ENCODE results near the gene NELL2.

Gene NELL2

GRCh38 chr12:44788731-44789130, 87.4 kb downstream of the NELL2 start:
- H3K4ac ChIP-seq (ENCODE audit: low read length): no peak overlapping the region
- no peak overlapping the region for H3K4me3 ChIP-seq (ENCODE audit: low read length in 2 of 2)
- no peaks in the 10 kb centered on the region for H3K27me3 ChIP-seq (ENCODE audit: control insufficient read depth in 3 of 3, insufficient read depth in 3 of 3, low read depth in 1 of 3, low read length in 3 of 3)
- no peak overlapping the region for H3K23ac ChIP-seq (ENCODE audit: low read depth, low read length, poor library complexity)
- no peak overlapping the region for H2AFZ ChIP-seq (ENCODE audit: low read length)
- H4K8ac ChIP-seq (ENCODE audit: low read depth, low read length): no peak overlapping the region
- no CpG with 5 or more reads among the region's 4 CpGs for WGBS, 2 donors (ENCODE audit: extremely low coverage in 2 of 2, insufficient read length in 2 of 2, insufficient replicate concordance in 1 of 2)
- H4K91ac ChIP-seq (ENCODE audit: low read depth, low read length, poor library complexity): no peak overlapping the region
- peaks cover 0 to 3% of the 10 kb centered on the region in 2 donors for H3K36me3 ChIP-seq (replicated peaks in 1 of 2; ENCODE audit: control insufficient read depth in 2 of 2, insufficient read depth in 2 of 2, low read length in 2 of 2)
- H2BK120ac ChIP-seq (ENCODE audit: low read depth, low read length): no peak overlapping the region
- no peak overlapping the region for H2BK15ac ChIP-seq (ENCODE audit: low read length)
- DNase-seq (ENCODE audit: low spot score): no peak
- no peak overlapping the region for H2BK12ac ChIP-seq (ENCODE audit: low read length)
- no peak overlapping the region for H2AK5ac ChIP-seq (ENCODE audit: low read depth, low read length)
- H3K14ac ChIP-seq (ENCODE audit: low read length): no peak overlapping the region
- no peak overlapping the region for H3K4me2 ChIP-seq (ENCODE audit: insufficient read depth, low read length, poor library complexity, severe bottlenecking)
- peak overlapping the region; percentile 51 for H3K18ac ChIP-seq (ENCODE audit: low read length)
- peaks cover 4% of the 10 kb centered on the region for H3K79me1 ChIP-seq (ENCODE audit: low read depth, low read length)
- H2BK5ac ChIP-seq (ENCODE audit: low read length): no peak overlapping the region
- H3K27ac ChIP-seq (replicated peaks; ENCODE audit: low read length): no peak overlapping the region
- peaks cover 2 to 28% of the 10 kb centered on the region in 2 donors for H3K9me3 ChIP-seq (replicated peaks in 1 of 2; ENCODE audit: control insufficient read depth in 2 of 2, insufficient read depth in 1 of 2, low read depth in 1 of 2, low read length in 2 of 2)
- no peak overlapping the region for H3K9ac ChIP-seq (ENCODE audit: low read depth, low read length, poor library complexity)
- no peaks in the 10 kb centered on the region for H3K4me1 ChIP-seq (ENCODE audit: control insufficient read depth in 2 of 2, insufficient read depth in 1 of 2, low read depth in 1 of 2, low read length in 2 of 2)

GRCh38 chr12:44780221-44780790, 95.8 kb downstream of the NELL2 start:
- H3K4ac ChIP-seq (ENCODE audit: low read length): no peak overlapping the region
- peaks cover 5 to 41% of the 10 kb centered on the region in 2 donors for H3K36me3 ChIP-seq (replicated peaks in 1 of 2; ENCODE audit: control insufficient read depth in 2 of 2, insufficient read depth in 2 of 2, low read length in 2 of 2)
- no peak overlapping the region for H2BK15ac ChIP-seq (ENCODE audit: low read length)
- DNase-seq (ENCODE audit: low spot score): no peak
- no peak overlapping the region for H4K91ac ChIP-seq (ENCODE audit: low read depth, low read length, poor library complexity)
- H2AFZ ChIP-seq (ENCODE audit: low read length): no peak overlapping the region
- WGBS, 2 donors (ENCODE audit: extremely low coverage in 2 of 2, insufficient read length in 2 of 2, insufficient replicate concordance in 1 of 2): no CpG with 5 or more reads among the region's 2 CpGs
- no peak overlapping the region for H3K4me3 ChIP-seq (ENCODE audit: low read length in 2 of 2)
- H3K4me1 ChIP-seq (ENCODE audit: control insufficient read depth in 2 of 2, insufficient read depth in 1 of 2, low read depth in 1 of 2, low read length in 2 of 2): peaks cover 0 to 15% of the 10 kb centered on the region in 2 donors
- no peak overlapping the region for H3K14ac ChIP-seq (ENCODE audit: low read length)
- H3K23ac ChIP-seq (ENCODE audit: low read depth, low read length, poor library complexity): no peak overlapping the region
- no peak overlapping the region for H3K9ac ChIP-seq (ENCODE audit: low read depth, low read length, poor library complexity)
- H2BK12ac ChIP-seq (ENCODE audit: low read length): no peak overlapping the region
- H3K4me2 ChIP-seq (ENCODE audit: insufficient read depth, low read length, poor library complexity, severe bottlenecking): no peak overlapping the region
- H3K9me3 ChIP-seq (replicated peaks in 1 of 2; ENCODE audit: control insufficient read depth in 2 of 2, insufficient read depth in 1 of 2, low read depth in 1 of 2, low read length in 2 of 2): peaks cover 0 to 46% of the 10 kb centered on the region in 2 donors
- no peak overlapping the region for H2BK120ac ChIP-seq (ENCODE audit: low read depth, low read length)
- no peaks in the 10 kb centered on the region for H3K79me1 ChIP-seq (ENCODE audit: low read depth, low read length)
- H4K8ac ChIP-seq (ENCODE audit: low read depth, low read length): no peak overlapping the region
- H3K27me3 ChIP-seq (ENCODE audit: control insufficient read depth in 3 of 3, insufficient read depth in 3 of 3, low read depth in 1 of 3, low read length in 3 of 3): no peaks in the 10 kb centered on the region
- H3K18ac ChIP-seq (ENCODE audit: low read length): no peak overlapping the region
- H2BK5ac ChIP-seq (ENCODE audit: low read length): no peak overlapping the region
- H2AK5ac ChIP-seq (ENCODE audit: low read depth, low read length): no peak overlapping the region
- H3K27ac ChIP-seq (replicated peaks; ENCODE audit: low read length): no peak overlapping the region

GRCh38 chr12:44779766-44780165, 96.3 kb downstream of the NELL2 start:
- H3K27me3 ChIP-seq (ENCODE audit: control insufficient read depth in 3 of 3, insufficient read depth in 3 of 3, low read depth in 1 of 3, low read length in 3 of 3): no peaks in the 10 kb centered on the region
- H2AK5ac ChIP-seq (ENCODE audit: low read depth, low read length): no peak overlapping the region
- H3K23ac ChIP-seq (ENCODE audit: low read depth, low read length, poor library complexity): no peak overlapping the region
- no peak overlapping the region for H4K91ac ChIP-seq (ENCODE audit: low read depth, low read length, poor library complexity)
- no peak overlapping the region for H3K4ac ChIP-seq (ENCODE audit: low read length)
- H2BK120ac ChIP-seq (ENCODE audit: low read depth, low read length): no peak overlapping the region
- H3K4me1 ChIP-seq (ENCODE audit: control insufficient read depth in 2 of 2, insufficient read depth in 1 of 2, low read depth in 1 of 2, low read length in 2 of 2): peaks cover 2 to 18% of the 10 kb centered on the region in 2 donors
- no peaks in the 10 kb centered on the region for H3K79me1 ChIP-seq (ENCODE audit: low read depth, low read length)
- no peak overlapping the region for H3K4me2 ChIP-seq (ENCODE audit: insufficient read depth, low read length, poor library complexity, severe bottlenecking)
- no peak overlapping the region for H2BK12ac ChIP-seq (ENCODE audit: low read length)
- H2BK15ac ChIP-seq (ENCODE audit: low read length): no peak overlapping the region
- H3K18ac ChIP-seq (ENCODE audit: low read length): no peak overlapping the region
- peaks cover 5 to 47% of the 10 kb centered on the region in 2 donors for H3K36me3 ChIP-seq (replicated peaks in 1 of 2; ENCODE audit: control insufficient read depth in 2 of 2, insufficient read depth in 2 of 2, low read length in 2 of 2)
- H4K8ac ChIP-seq (ENCODE audit: low read depth, low read length): no peak overlapping the region
- no peak overlapping the region for H2AFZ ChIP-seq (ENCODE audit: low read length)
- no peak overlapping the region for H3K4me3 ChIP-seq (ENCODE audit: low read length in 2 of 2)
- DNase-seq (ENCODE audit: low spot score): no peak
- peaks cover 0 to 46% of the 10 kb centered on the region in 2 donors for H3K9me3 ChIP-seq (replicated peaks in 1 of 2; ENCODE audit: control insufficient read depth in 2 of 2, insufficient read depth in 1 of 2, low read depth in 1 of 2, low read length in 2 of 2)
- no peak overlapping the region for H3K27ac ChIP-seq (replicated peaks; ENCODE audit: low read length)
- no CpG with 5 or more reads among the region's 6 CpGs for WGBS, 2 donors (ENCODE audit: extremely low coverage in 2 of 2, insufficient read length in 2 of 2, insufficient replicate concordance in 1 of 2)
- no peak overlapping the region for H2BK5ac ChIP-seq (ENCODE audit: low read length)
- no peak overlapping the region for H3K14ac ChIP-seq (ENCODE audit: low read length)
- H3K9ac ChIP-seq (ENCODE audit: low read depth, low read length, poor library complexity): no peak overlapping the region

GRCh38 chr12:44778863-44779262, 97.3 kb downstream of the NELL2 start:
- H3K23ac ChIP-seq (ENCODE audit: low read depth, low read length, poor library complexity): no peak overlapping the region
- no peak overlapping the region for H3K4me3 ChIP-seq (ENCODE audit: low read length in 2 of 2)
- H3K4me2 ChIP-seq (ENCODE audit: insufficient read depth, low read length, poor library complexity, severe bottlenecking): no peak overlapping the region
- H2BK12ac ChIP-seq (ENCODE audit: low read length): no peak overlapping the region
- peaks cover 0 to 53% of the 10 kb centered on the region in 2 donors for H3K9me3 ChIP-seq (replicated peaks in 1 of 2; ENCODE audit: control insufficient read depth in 2 of 2, insufficient read depth in 1 of 2, low read depth in 1 of 2, low read length in 2 of 2)
- H2BK5ac ChIP-seq (ENCODE audit: low read length): no peak overlapping the region
- H4K8ac ChIP-seq (ENCODE audit: low read depth, low read length): no peak overlapping the region
- no peak overlapping the region for H3K27ac ChIP-seq (replicated peaks; ENCODE audit: low read length)
- WGBS, 2 donors (ENCODE audit: extremely low coverage in 2 of 2, insufficient read length in 2 of 2, insufficient replicate concordance in 1 of 2): no CpG with 5 or more reads among the region's 1 CpG
- peaks cover 2 to 18% of the 10 kb centered on the region in 2 donors for H3K4me1 ChIP-seq (ENCODE audit: control insufficient read depth in 2 of 2, insufficient read depth in 1 of 2, low read depth in 1 of 2, low read length in 2 of 2)
- H2AK5ac ChIP-seq (ENCODE audit: low read depth, low read length): no peak overlapping the region
- no peak overlapping the region for H3K9ac ChIP-seq (ENCODE audit: low read depth, low read length, poor library complexity)
- H3K18ac ChIP-seq (ENCODE audit: low read length): no peak overlapping the region
- H3K4ac ChIP-seq (ENCODE audit: low read length): no peak overlapping the region
- H3K14ac ChIP-seq (ENCODE audit: low read length): no peak overlapping the region
- no peaks in the 10 kb centered on the region for H3K27me3 ChIP-seq (ENCODE audit: control insufficient read depth in 3 of 3, insufficient read depth in 3 of 3, low read depth in 1 of 3, low read length in 3 of 3)
- H3K36me3 ChIP-seq (replicated peaks in 1 of 2; ENCODE audit: control insufficient read depth in 2 of 2, insufficient read depth in 2 of 2, low read length in 2 of 2): peaks cover 5 to 56% of the 10 kb centered on the region in 2 donors
- H3K79me1 ChIP-seq (ENCODE audit: low read depth, low read length): no peaks in the 10 kb centered on the region
- H2AFZ ChIP-seq (ENCODE audit: low read length): no peak overlapping the region
- H4K91ac ChIP-seq (ENCODE audit: low read depth, low read length, poor library complexity): no peak overlapping the region
- no peak for DNase-seq (ENCODE audit: low spot score)
- no peak overlapping the region for H2BK120ac ChIP-seq (ENCODE audit: low read depth, low read length)
- no peak overlapping the region for H2BK15ac ChIP-seq (ENCODE audit: low read length)
